Osteocyte (in vitro differentiated cells): ENCODE measurements around the gene MROH7. TPM values are rescaled to one million over a fixed set of nuclear protein-coding genes. Genes with fewer than 3 reads are reported as not detected.

ENCODE experiments used
- DNase-seq: peaks from one replicate; pipeline ENCODE4 v3.0.0; 2021; ENCODE audit warnings: mixed read lengths; ENCODE audit not compliant: unreplicated experiment; ENCODE audit errors: extremely low spot score
- H3K27ac Mint-ChIP-seq: one replicate; pipeline ENCODE4 v1.8.0; 2021; ENCODE audit warnings: mild to moderate bottlenecking, mixed read lengths; ENCODE audit not compliant: unreplicated experiment
- H3K27me3 Mint-ChIP-seq: one replicate; pipeline ENCODE4 v1.8.0; 2021; ENCODE audit warnings: mixed read lengths; ENCODE audit not compliant: unreplicated experiment
- H3K36me3 Mint-ChIP-seq: one replicate; pipeline ENCODE4 v1.8.0; 2021; ENCODE audit warnings: mixed read lengths; ENCODE audit not compliant: unreplicated experiment
- H3K4me1 Mint-ChIP-seq: one replicate; pipeline ENCODE4 v1.8.0; 2021; ENCODE audit warnings: mixed read lengths; ENCODE audit not compliant: unreplicated experiment
- H3K4me3 Mint-ChIP-seq: one replicate; pipeline ENCODE4 v1.8.0; 2021; ENCODE audit warnings: mild to moderate bottlenecking, moderate library complexity, mixed read lengths; ENCODE audit not compliant: unreplicated experiment
- H3K9me3 Mint-ChIP-seq: one replicate; pipeline ENCODE4 v1.8.0; 2021; ENCODE audit warnings: mixed read lengths; ENCODE audit not compliant: unreplicated experiment
- total RNA-seq: library from RNA; stranded (reverse); gene quantifications from 2 replicates; pipeline ENCODE4 v1.2.1, GENCODE V29; 2021
- TF ChIP-seq, protein P1 (sequence below): fragments of 200-600 bp; sonication (generic); IDR thresholded peaks from 2 replicates; pipeline ENCODE4 v1.5.0; 2021; ENCODE audit warnings: antibody characterized with exemption, mild to moderate bottlenecking, moderate library complexity

The MROH7 gene
- total RNA-seq, 1 donor from 2014 or later, result 0.11 TPM

DNA sequence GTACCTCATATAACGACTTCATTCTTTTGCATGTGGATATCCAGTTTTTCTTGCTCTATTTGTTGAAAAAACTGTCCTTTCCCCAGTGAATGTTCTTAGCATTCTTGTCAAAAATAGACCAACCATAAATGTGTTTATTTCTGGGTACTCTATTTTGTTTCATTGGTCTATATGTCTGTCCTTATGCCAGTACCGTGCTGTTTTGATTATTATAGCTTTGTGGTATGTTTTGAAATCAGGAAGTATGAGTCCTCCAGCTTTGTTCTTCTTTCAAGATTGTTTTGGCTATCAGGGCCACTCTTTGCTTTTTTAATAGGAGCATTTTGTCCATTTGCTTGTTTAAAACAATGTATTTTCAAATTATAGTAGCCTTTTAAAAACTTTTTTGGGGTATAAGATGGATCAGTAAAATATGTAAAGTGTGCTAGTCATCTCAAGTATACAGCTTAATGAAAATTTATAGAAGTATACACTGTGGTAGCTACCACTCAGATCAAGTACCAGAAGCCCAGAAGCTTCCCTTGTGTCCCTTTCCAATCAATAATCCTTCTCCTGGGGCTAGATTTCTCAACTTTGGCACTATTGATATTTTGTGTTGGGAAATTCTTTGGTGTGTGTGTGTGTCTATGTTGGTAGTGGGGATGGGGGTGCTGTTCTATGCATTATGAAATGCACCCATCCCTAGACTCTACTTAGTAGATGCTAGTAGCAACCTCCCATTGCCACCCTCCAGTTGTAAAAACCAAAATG lies 16.8 kb downstream of the MROH7 start:
- H3K9me3 Mint-ChIP-seq, result peaks cover 12% of the 10 kb centered on the region

DNA sequence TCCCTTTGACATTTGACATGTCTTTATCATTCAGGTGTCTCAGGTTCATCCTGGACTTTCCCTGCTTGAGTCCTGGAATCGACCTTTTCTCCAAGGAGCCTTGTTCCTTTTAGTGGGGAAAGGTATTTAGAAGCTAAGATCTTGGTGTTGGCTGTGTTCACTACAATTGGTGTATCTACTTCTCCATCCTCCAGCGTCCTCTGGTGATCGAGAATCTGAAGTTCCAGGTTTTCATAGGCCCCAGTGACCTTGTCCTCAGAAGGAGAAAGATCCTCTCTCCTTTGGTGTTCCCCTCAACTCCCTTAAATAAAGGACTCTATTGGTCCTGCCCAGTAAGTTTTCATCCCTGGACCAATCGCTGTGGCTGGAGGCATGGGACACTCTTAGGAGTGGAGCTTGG lies 22.1 kb downstream of the MROH7 start:
- Mint-ChIP-seq H3K36me3 (no peaks in the 10 kb centered on the region), H3K9me3 (peaks cover under 1% of the 10 kb centered on the region), H3K27ac (no peak overlapping the region), H3K4me3 (no peak overlapping the region), H3K4me1 (no peaks in the 10 kb centered on the region), H3K27me3 (peaks cover 12% of the 10 kb centered on the region)
- no peak for DNase-seq
- TF ChIP-seq, protein P1, sequence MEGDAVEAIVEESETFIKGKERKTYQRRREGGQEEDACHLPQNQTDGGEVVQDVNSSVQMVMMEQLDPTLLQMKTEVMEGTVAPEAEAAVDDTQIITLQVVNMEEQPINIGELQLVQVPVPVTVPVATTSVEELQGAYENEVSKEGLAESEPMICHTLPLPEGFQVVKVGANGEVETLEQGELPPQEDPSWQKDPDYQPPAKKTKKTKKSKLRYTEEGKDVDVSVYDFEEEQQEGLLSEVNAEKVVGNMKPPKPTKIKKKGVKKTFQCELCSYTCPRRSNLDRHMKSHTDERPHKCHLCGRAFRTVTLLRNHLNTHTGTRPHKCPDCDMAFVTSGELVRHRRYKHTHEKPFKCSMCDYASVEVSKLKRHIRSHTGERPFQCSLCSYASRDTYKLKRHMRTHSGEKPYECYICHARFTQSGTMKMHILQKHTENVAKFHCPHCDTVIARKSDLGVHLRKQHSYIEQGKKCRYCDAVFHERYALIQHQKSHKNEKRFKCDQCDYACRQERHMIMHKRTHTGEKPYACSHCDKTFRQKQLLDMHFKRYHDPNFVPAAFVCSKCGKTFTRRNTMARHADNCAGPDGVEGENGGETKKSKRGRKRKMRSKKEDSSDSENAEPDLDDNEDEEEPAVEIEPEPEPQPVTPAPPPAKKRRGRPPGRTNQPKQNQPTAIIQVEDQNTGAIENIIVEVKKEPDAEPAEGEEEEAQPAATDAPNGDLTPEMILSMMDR, result no peak

More for the DNA sequence above, 16.8 kb downstream of the MROH7 start:
- no peak for DNase-seq
- Mint-ChIP-seq H3K27ac (no peak overlapping the region), H3K4me3 (no peak overlapping the region), H3K4me1 (no peaks in the 10 kb centered on the region), H3K27me3 (no peaks in the 10 kb centered on the region), H3K36me3 (no peaks in the 10 kb centered on the region)
- TF ChIP-seq, protein P1, result no peak

DNA sequence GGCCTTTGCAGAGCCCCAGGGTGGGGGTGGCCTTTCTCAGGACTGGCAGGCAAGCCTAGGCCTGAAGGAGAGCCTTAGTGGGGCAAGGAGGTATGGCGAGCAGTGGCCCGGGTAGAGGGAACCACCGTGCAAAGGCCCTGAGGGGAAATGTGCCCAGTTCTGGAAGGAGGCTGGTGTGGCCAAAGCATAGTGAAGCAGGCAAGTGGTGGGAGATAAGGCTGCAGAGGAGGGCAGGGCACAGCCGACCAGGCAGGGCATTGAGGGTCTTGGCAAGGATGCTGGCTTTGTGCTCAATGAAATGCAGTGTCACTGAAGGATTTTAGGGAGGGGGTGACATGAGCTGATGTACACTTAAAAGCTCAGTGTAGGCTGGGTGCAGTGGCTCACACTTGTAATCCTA lies 22.8 kb downstream of the MROH7 start:
- TF ChIP-seq, protein P1, result no peak
- no peak for DNase-seq
- H3K9me3 Mint-ChIP-seq, result no peaks in the 10 kb centered on the region
- no peaks in the 10 kb centered on the region for H3K4me1 Mint-ChIP-seq
- H3K27me3 Mint-ChIP-seq, result peaks cover 14% of the 10 kb centered on the region
- H3K27ac Mint-ChIP-seq, result no peak overlapping the region
- H3K36me3 Mint-ChIP-seq, result no peaks in the 10 kb centered on the region
- no peak overlapping the region for H3K4me3 Mint-ChIP-seq

DNA sequence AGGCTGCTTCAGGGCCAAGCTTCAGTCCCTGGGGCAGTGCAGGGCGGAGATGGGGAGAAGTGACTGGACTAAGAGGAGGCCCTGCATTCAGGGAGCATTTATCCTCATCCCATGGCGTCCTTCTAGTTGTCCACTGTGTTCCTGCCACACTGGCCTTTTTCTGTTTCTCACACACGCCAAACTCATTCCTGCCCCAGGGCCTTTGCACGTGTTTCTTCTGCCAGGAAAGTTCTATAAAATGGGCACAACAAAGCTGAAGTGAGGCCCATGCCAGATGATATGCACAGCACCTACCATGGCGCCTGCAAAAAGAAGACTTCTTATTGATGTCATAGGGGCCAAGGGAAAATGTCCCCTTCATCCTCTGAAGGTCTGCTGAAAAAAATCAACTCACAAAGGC lies 24.3 kb downstream of the MROH7 start:
- TF ChIP-seq, protein P1, result no peak
- Mint-ChIP-seq H3K27me3 (peaks cover 16% of the 10 kb centered on the region), H3K4me1 (no peaks in the 10 kb centered on the region), H3K36me3 (no peaks in the 10 kb centered on the region), H3K27ac (no peak overlapping the region), H3K9me3 (no peaks in the 10 kb centered on the region), H3K4me3 (no peak overlapping the region)
- no peak for DNase-seq

DNA sequence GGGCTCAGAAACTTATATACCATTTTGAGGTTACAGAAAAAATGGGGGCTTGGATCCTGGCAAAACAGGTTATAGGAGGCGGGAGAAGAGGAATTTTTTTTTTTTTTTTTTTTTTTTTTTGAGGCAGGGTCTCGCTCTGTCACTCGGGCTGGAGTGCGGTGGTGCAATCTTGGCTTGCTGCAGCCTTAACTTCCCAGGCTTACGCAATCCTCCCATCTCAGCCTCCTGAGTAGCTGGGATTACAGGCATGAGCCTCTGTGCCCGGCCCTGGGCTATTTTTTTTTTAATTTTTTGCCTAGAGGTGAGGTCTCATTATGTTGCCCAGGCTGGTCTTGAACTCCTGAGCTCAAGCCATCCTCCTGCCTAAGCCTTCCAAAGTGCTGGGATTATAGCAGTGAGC lies 24.7 kb downstream of the MROH7 start:
- Mint-ChIP-seq H3K9me3 (no peaks in the 10 kb centered on the region), H3K4me1 (no peaks in the 10 kb centered on the region), H3K36me3 (no peaks in the 10 kb centered on the region), H3K27me3 (peaks cover 16% of the 10 kb centered on the region), H3K27ac (no peak overlapping the region), H3K4me3 (no peak overlapping the region)
- TF ChIP-seq, protein P1, result no peak
- DNase-seq, result no peak
